GM12878 (cell line): Measurements from ENCODE around the gene TNFSF12. TPM values are rescaled to one million over a fixed set of nuclear protein-coding genes. Genes with fewer than 3 reads are reported as not detected.
A peak's percentile ranks its signal among the peaks of the same experiment; 100 is the strongest.

Source experiments
- ATAC-seq: fragments of 200-7000 bp; cut with Tn5 transposase; 3 replicates; pipeline ENCODE4 v1.9.1; 2020; ENCODE audit warnings: mild to moderate bottlenecking, moderate library complexity
- BruUV-seq: library from RNA; stranded (reverse); fragments of 400-500 nt; replicated peaks from 2 replicates; lab custom pipeline; 2021; lab: Mats Ljungman, UMichigan
- CTCF ChIA-PET: fragments of 300-600 bp; sonication (Branson Sonifier 250); formaldehyde crosslinking; extraction: SDS; loops from one replicate; lab custom pipeline; 2021; ENCODE audit warnings: inconsistent platforms; lab: Yijun Ruan, JAX
- POLR2A ChIA-PET: fragments of 350-600 bp; formaldehyde crosslinking; extraction: SDS; loops from one replicate; lab custom pipeline; 2021; ENCODE audit warnings: inconsistent platforms; lab: Charles Lee
- RAD21 ChIA-PET: fragments of 300-600 bp; sonication (Branson Sonifier 250); formaldehyde crosslinking; loops from one replicate; lab custom pipeline; 2023; ENCODE audit warnings: antibody characterized with exemption; ENCODE audit not compliant: unreplicated experiment; lab: Charles Lee
- SMC1A ChIA-PET: fragments of 300-600 bp; sonication (Branson Sonifier 250); formaldehyde crosslinking; loops from one replicate; lab custom pipeline; 2023; ENCODE audit not compliant: unreplicated experiment, uncharacterized antibody; lab: Charles Lee
- DNase-seq: peaks from one replicate; pipeline ENCODE4 v3.0.0-alpha.2; 2011; ENCODE audit warnings: low read depth, low spot score
- FAIRE-seq: peaks from 3 replicates; lab custom pipeline; 2011; peaks lifted over from hg19 to GRCh38; lab: Jason Lieb, UNC
- H2AFZ ChIP-seq: 2 replicates; pipeline ENCODE4 v1.6.0; 2011; ENCODE audit warnings: low read depth, low read length, control low read depth; ENCODE audit not compliant: control insufficient read depth
- H3K27ac ChIP-seq: 2 replicates; pipeline ENCODE4 v1.5.1; 2011; ENCODE audit warnings: control low read depth; ENCODE audit not compliant: control insufficient read depth, insufficient read depth
- H3K27me3 ChIP-seq, 2 experiments: replicated peaks in 1 of 2; 2 replicates each; pipeline versions ENCODE4 v1.6.0 to v1.6.1; 2011; ENCODE audit warnings: low read length in 1 of 2; ENCODE audit not compliant: control insufficient read depth in 2 of 2, insufficient read depth in 2 of 2
- H3K36me3 ChIP-seq, 2 experiments: 2 replicates each; pipeline ENCODE4 v1.5.1; 2011; ENCODE audit warnings: low read length in 1 of 2; ENCODE audit not compliant: control insufficient read depth in 2 of 2, insufficient read depth in 2 of 2
- H3K4me1 ChIP-seq: 2 replicates; pipeline ENCODE4 v1.6.1; 2011; ENCODE audit warnings: mild to moderate bottlenecking, low read length, moderate library complexity, mixed read lengths; ENCODE audit not compliant: control insufficient read depth, insufficient read depth
- H3K4me2 ChIP-seq: 2 replicates; pipeline ENCODE4 v1.6.0; 2011; ENCODE audit warnings: control low read depth; ENCODE audit not compliant: control insufficient read depth, insufficient read depth
- H3K4me3 ChIP-seq: fragments of 200-600 bp; sonication (generic); 2 replicates; pipeline ENCODE4 v1.5.1; 2016
- H3K79me2 ChIP-seq: 2 replicates; pipeline ENCODE4 v1.6.0; 2011; ENCODE audit warnings: low read length; ENCODE audit not compliant: control insufficient read depth, insufficient read depth
- H3K9ac ChIP-seq: 2 replicates; pipeline ENCODE4 v1.8.0; 2011; ENCODE audit warnings: low read length, control low read depth, mixed read lengths; ENCODE audit not compliant: control insufficient read depth, insufficient read depth
- H3K9me3 ChIP-seq: replicated peaks from 3 replicates; pipeline ENCODE4 v1.5.1; 2011; ENCODE audit warnings: mild to moderate bottlenecking, low read length; ENCODE audit not compliant: control insufficient read depth, insufficient read depth
- H4K20me1 ChIP-seq: 2 replicates; pipeline ENCODE4 v1.6.0; 2011; ENCODE audit not compliant: control insufficient read depth, insufficient read depth
- CBFB ChIP-seq: IDR thresholded peaks from 2 replicates; pipeline ENCODE4 v1.6.1; 2016; ENCODE audit warnings: antibody characterized with exemption, low read depth
- CREB1 ChIP-seq: IDR thresholded peaks from 2 replicates; pipeline ENCODE4 v1.6.1; 2012; ENCODE audit warnings: low read depth, mild to moderate bottlenecking, inconsistent platforms
- HSF1 ChIP-seq: fragments of 150-350 bp; IDR thresholded peaks from 2 replicates; pipeline ENCODE4 v1.6.1; 2014; ENCODE audit warnings: mild to moderate bottlenecking, low read depth, low read length
- MEF2B ChIP-seq: fragments of 450-650 bp; IDR thresholded peaks from 2 replicates; pipeline ENCODE4 v1.6.1; 2018; ENCODE audit warnings: mild to moderate bottlenecking, moderate library complexity; ENCODE audit not compliant: partially characterized antibody, poor library complexity, severe bottlenecking
- MTA3 ChIP-seq: IDR thresholded peaks from 2 replicates; pipeline ENCODE4 v1.6.1; 2012; ENCODE audit warnings: low read length, inconsistent platforms, borderline replicate concordance
- MXI1 ChIP-seq: fragments of 150-350 bp; IDR thresholded peaks from 2 replicates; pipeline ENCODE4 v1.6.1; 2011; ENCODE audit warnings: low read depth, mild to moderate bottlenecking, inconsistent platforms, low read length, improper control_type of control experiment
- MYB ChIP-seq: fragments of 150-350 bp; IDR thresholded peaks from 2 replicates; pipeline ENCODE4 v1.6.1; 2014; ENCODE audit warnings: mild to moderate bottlenecking, low read depth, low read length, borderline replicate concordance
- NFXL1 ChIP-seq: fragments of 450-650 bp; IDR thresholded peaks from 2 replicates; pipeline ENCODE4 v1.6.1; 2017; ENCODE audit warnings: antibody characterized with exemption, mild to moderate bottlenecking, borderline replicate concordance
- PAX5 ChIP-seq: IDR thresholded peaks from 2 replicates; pipeline ENCODE4 v1.6.1; 2011; ENCODE audit warnings: low read depth, low read length, borderline replicate concordance
- PML ChIP-seq: IDR thresholded peaks from 2 replicates; pipeline ENCODE4 v1.6.1; 2012; ENCODE audit warnings: low read length, inconsistent platforms
- RAD21 ChIP-seq: IDR thresholded peaks from 2 replicates; pipeline ENCODE4 v1.6.1; 2011; ENCODE audit warnings: mild to moderate bottlenecking, low read depth, low read length, moderate library complexity; ENCODE audit not compliant: insufficient read depth
- RAD51 ChIP-seq: fragments of 450-650 bp; IDR thresholded peaks from 2 replicates; pipeline ENCODE4 v1.6.1; 2016; ENCODE audit warnings: moderate library complexity, mild to moderate bottlenecking, inconsistent platforms
- SKIL ChIP-seq: fragments of 450-650 bp; IDR thresholded peaks from 2 replicates; pipeline ENCODE4 v1.6.1; 2017; ENCODE audit warnings: mild to moderate bottlenecking, low read depth, inconsistent platforms; ENCODE audit not compliant: poor library complexity, severe bottlenecking
- SREBF2 ChIP-seq: IDR thresholded peaks from 2 replicates; pipeline ENCODE4 v1.6.1; 2012; ENCODE audit warnings: mild to moderate bottlenecking, low read length
- ZNF207 ChIP-seq: fragments of 450-650 bp; IDR thresholded peaks from 2 replicates; pipeline ENCODE4 v1.6.1; 2014; ENCODE audit warnings: antibody characterized with exemption, mild to moderate bottlenecking, borderline replicate concordance
- ZNF217 ChIP-seq: fragments of 450-650 bp; IDR thresholded peaks from 2 replicates; pipeline ENCODE4 v1.6.1; 2017; ENCODE audit warnings: antibody characterized with exemption, mild to moderate bottlenecking
- ZNF274 ChIP-seq: IDR thresholded peaks from one replicate; pipeline ENCODE4 v1.8.0; 2011; ENCODE audit not compliant: insufficient read length, insufficient read depth
- ZSCAN29 ChIP-seq: fragments of 450-650 bp; IDR thresholded peaks from 2 replicates; pipeline ENCODE4 v1.6.1; 2017; ENCODE audit warnings: mild to moderate bottlenecking, moderate library complexity
- WGBS: methylation state at CpG from one replicate; pipeline ENCODE4 v1.1.6; 2016; ENCODE audit warnings: low lambda C conversion rate; ENCODE audit not compliant: insufficient replicate concordance, insufficient coverage; ENCODE audit errors: missing lambda C conversion rate; 5-methylcytosine and 5-hydroxymethylcytosine counted together
- in situ Hi-C: fragments of 300-500 bp; cut with MboI; formaldehyde crosslinking; loops from 9 replicates; pipeline ENCODE4 v1.14.3; 2018; ENCODE audit warnings: mixed read lengths
- intact Hi-C: fragments of 100-400 bp; cut with micrococcal nuclease; formaldehyde crosslinking; loops from one replicate; pipeline ENCODE4 v1.14.2; 2022; ENCODE audit not compliant: unreplicated experiment
- polyA plus RNA-seq, 11 experiments: library from polyadenylated mRNA; depleted of rRNA in 4 of 11; unstranded in 6 of 11; stranded (reverse) in 5 of 11; fragments of >200 nt; fragmentation: Nextera tagmentation in 4 of 11; fragmentation: Illumina TruSeq in 1 of 11; extraction: Ambion mirVana in 4 of 11; extraction: Trizol in 1 of 11; gene quantifications; 1 replicate in 1 of 11; 2 replicates in 10 of 11; pipeline versions ENCODE4 v1.2.1 to v1.2.3, GENCODE V29; 2011 to 2016; ENCODE audit warnings: inconsistent platforms in 2 of 11, missing spikeins in 2 of 11, low read depth in 1 of 11
- total RNA-seq, 4 experiments: library from RNA; depleted of rRNA in 3 of 4; stranded (reverse); fragments of >200 nt in 3 of 4; fragmentation: Illumina TruSeq in 1 of 4; extraction: Trizol in 1 of 4; gene quantifications; 2 replicates each; pipeline versions ENCODE4 v1.2.1 to v1.2.3, GENCODE V29; 2013 to 2021

TNFSF12 gene
- total and polyA plus RNA-seq, 10 of the 15 experiments (the other 5 are each of a cell fraction or from before 2014, with no cell fraction given) = 0.32 to 7.0 (median 2.6) TPM

- intact Hi-C loops (loop anchor here (5.0 kb wide), 1 partner anchor 34 kb away; no protein-coding TSS in a partner anchor), in situ Hi-C loops (no loop called here)
- Histone ChIP-seq H3K9me3 (no peaks in the 10 kb centered on the region), H2AFZ (peak within 1 kb of the TSS; percentile 100), H3K27ac (peak within 1 kb of the TSS; percentile 99), H4K20me1 (no peaks in the 10 kb centered on the region; the same call in 1 of the 2 replicates), H3K4me3 (peak within 1 kb of the TSS; percentile 75), H3K79me2 (peaks cover 32% of the 10 kb centered on the region), H3K4me2 (peak within 1 kb of the TSS; percentile 98), H3K9ac (peak within 1 kb of the TSS; percentile 100), H3K36me3 (peaks cover 5 to 12% of the 10 kb centered on the region in 2 experiments; a peak in 3 of 4 replicates), H3K27me3 (no peaks in the 10 kb centered on the region), H3K4me1 (peaks cover 38% of the 10 kb centered on the region)
- BruUV-seq = TSS peak; percentile 88
- POLR2A ChIA-PET = interaction anchor here (0.6 to 3.6 kb wide), 14 partner anchors 10 to 246 kb away, joined by 3 to 39 read pairs (median 5); partner anchors contain the start of genes FXR2, SAT2, TMEM102 and TNFSF13
- DNase-seq (peak; percentile 84), FAIRE-seq (peak; percentile 98), ATAC-seq (peak; percentile 77)
- RAD21 ChIA-PET = interaction anchor here (0.5 to 4.0 kb wide), 8 partner anchors 10 to 228 kb away, joined by 3 to 43 read pairs (median 8); partner anchors contain the start of genes FXR2, SENP3, TP53 and WRAP53
- 10% methylated on average over 69 of the region's 69 CpGs for WGBS
- SMC1A ChIA-PET = interaction anchor here (0.6 to 4.6 kb wide), 14 partner anchors 8 to 553 kb away, joined by 3 to 42 read pairs (median 3); partner anchors contain the start of genes SHBG, TP53 and WRAP53
- CTCF ChIA-PET = interaction anchor here (0.7 to 3.8 kb wide), 14 partner anchors 9 to 227 kb away, joined by 3 to 46 read pairs (median 3); partner anchors contain the start of genes SENP3, TNFSF12, TNFSF13 and TP53
- TF ChIP-seq RAD21 (no peak), ZNF274 (no peak), MEF2B (peak; percentile 23), MTA3 (peak; percentile 92; the same call in 1 of the 2 replicates), PAX5 (no peak; the same call in 1 of the 2 replicates), ZSCAN29 (no peak), ZNF207 (peak; percentile 97), HSF1 (peak; percentile 46; the same call in 1 of the 2 replicates), SREBF2 (peak; percentile 83), MXI1 (peak; percentile 100), PML (peak; percentile 99), CBFB (peak; percentile 69; the same call in 1 of the 2 replicates), NFXL1 (no peak), MYB (no peak), RAD51 (peak; percentile 60; the same call in 1 of the 2 replicates), ZNF217 (no peak), CREB1 (peak; percentile 69; the same call in 1 of the 2 replicates), SKIL (no peak)
Observed at GRCh38 chr17:7583253-7584109, 34.6 kb downstream of the TNFSF12 start, which contains the start of gene MPDU1. MPDU1 (plus strand) TSS chr17:7583852; CDS start chr17:7583863, 11 bp downstream.
